ENCODE results near the gene APBB2.

GRCh38 chr4:40881096-40881495, 333.2 kb downstream of the APBB2 start:
- TF ChIP-seq TAF1 (IDR thresholded peaks at IDR 0.05; ENCODE audit: low read depth, low read length) (no peak), JUN (IDR thresholded peaks at IDR 0.05; ENCODE audit: low read depth, low read length) (no peak), YY1 (IDR thresholded peaks at IDR 0.05; ENCODE audit: low read depth, low read length) (no peak), MAX (IDR thresholded peaks at IDR 0.05) (no peak), TCF12 (IDR thresholded peaks at IDR 0.05; ENCODE audit: low read depth, low read length) (no peak), SUZ12 (IDR thresholded peaks at IDR 0.05; ENCODE audit: low read length) (no peak), CTCF (IDR thresholded peaks at IDR 0.05; ENCODE audit: control extremely low read depth in 1 of 3, insufficient read depth in 1 of 3, low read depth in 1 of 3, low read length in 3 of 3) (no peak), POLR2A (IDR thresholded peaks at IDR 0.05; ENCODE audit: control extremely low read depth in 1 of 2, low read depth in 2 of 2, low read length in 2 of 2) (no peak), EP300 (IDR thresholded peaks at IDR 0.05; ENCODE audit: borderline replicate concordance in 1 of 2, low read depth in 2 of 2, low read length in 2 of 2) (no peak), ATF2 (IDR thresholded peaks at IDR 0.05; ENCODE audit: low read length) (no peak), EZH2 (IDR thresholded peaks at IDR 0.05; ENCODE audit: low read depth, low read length, severe bottlenecking) (no peak)

All from H1 (cell line).